ENCODE measurements around the gene KCNJ13.

Gene KCNJ13

GRCh38 chr2:232749331-232749730, 27.0 kb downstream of the KCNJ13 start:
- Histone ChIP-seq H3K4me1 (ENCODE audit: low read length) (peaks cover 8% of the 10 kb centered on the region; the same call in 1 of the 2 replicates), H3K79me2 (ENCODE audit: low read length) (no peaks in the 10 kb centered on the region), H3K27ac (ENCODE audit: low read length) (no peak overlapping the region), H3K36me3 (replicated peaks; ENCODE audit: low read depth, low read length) (peaks cover 7% of the 10 kb centered on the region), H3K27me3 (ENCODE audit: low read depth, low read length) (no peaks in the 10 kb centered on the region), H3K4me2 (ENCODE audit: low read length) (no peak overlapping the region), H2AFZ (ENCODE audit: low read depth, low read length) (no peak overlapping the region), H3K9me3 (ENCODE audit: insufficient read depth, low read length) (no peaks in the 10 kb centered on the region), H4K20me1 (ENCODE audit: insufficient read depth, low read length) (no peaks in the 10 kb centered on the region), H3K4me3 (ENCODE audit: low read length) (no peak overlapping the region), H3K9ac (ENCODE audit: low read length) (no peak overlapping the region)
- TF ChIP-seq CTCF (IDR thresholded peaks at IDR 0.05; ENCODE audit: low read depth, low read length) (no peak), EZH2phosphoT487 (IDR thresholded peaks at IDR 0.05; ENCODE audit: low read depth) (no peak)

DNA sequence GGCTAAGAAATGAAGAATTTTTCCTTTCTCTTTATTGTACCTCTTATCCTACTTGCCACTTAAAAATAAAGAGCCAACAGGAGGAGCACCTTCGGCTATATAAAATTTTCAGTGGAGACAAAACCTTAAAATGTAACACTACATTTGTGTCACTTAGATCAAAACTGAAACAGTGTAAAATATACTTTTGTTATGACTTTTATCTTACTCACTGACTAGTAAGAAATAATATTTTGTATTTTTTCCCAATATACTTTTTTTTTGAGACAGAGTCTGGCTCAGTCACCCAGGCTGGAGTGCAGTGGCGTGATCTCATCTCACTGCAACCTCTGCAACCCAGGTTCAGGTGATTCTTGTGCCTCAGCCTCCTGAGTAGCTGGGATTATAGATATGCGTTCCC, 28.3 kb downstream of the KCNJ13 start:
- Histone ChIP-seq H3K4me2 (ENCODE audit: low read length) (no peak overlapping the region), H3K9ac (ENCODE audit: low read length) (no peak overlapping the region), H3K9me3 (ENCODE audit: insufficient read depth, low read length) (no peaks in the 10 kb centered on the region), H3K79me2 (ENCODE audit: low read length) (no peaks in the 10 kb centered on the region), H3K4me1 (ENCODE audit: low read length) (peaks cover 8% of the 10 kb centered on the region; the same call in 1 of the 2 replicates), H3K4me3 (ENCODE audit: low read length) (no peak overlapping the region), H3K36me3 (replicated peaks; ENCODE audit: low read depth, low read length) (peaks cover 7% of the 10 kb centered on the region), H4K20me1 (ENCODE audit: insufficient read depth, low read length) (no peaks in the 10 kb centered on the region), H3K27me3 (ENCODE audit: low read depth, low read length) (no peaks in the 10 kb centered on the region), H3K27ac (ENCODE audit: low read length) (no peak overlapping the region), H2AFZ (ENCODE audit: low read depth, low read length) (no peak overlapping the region)
- TF ChIP-seq EZH2phosphoT487 (IDR thresholded peaks at IDR 0.05; ENCODE audit: low read depth), result no peak
- no peak for TF ChIP-seq CTCF (IDR thresholded peaks at IDR 0.05; ENCODE audit: low read depth, low read length)

GRCh38 chr2:232744963-232745362, 31.4 kb downstream of the KCNJ13 start:
- Histone ChIP-seq H3K79me2 (ENCODE audit: low read length) (no peaks in the 10 kb centered on the region), H3K27me3 (ENCODE audit: low read depth, low read length) (no peaks in the 10 kb centered on the region), H3K36me3 (replicated peaks; ENCODE audit: low read depth, low read length) (peaks cover 7% of the 10 kb centered on the region), H3K4me3 (ENCODE audit: low read length) (no peak overlapping the region), H3K9ac (ENCODE audit: low read length) (no peak overlapping the region), H4K20me1 (ENCODE audit: insufficient read depth, low read length) (no peaks in the 10 kb centered on the region), H3K27ac (ENCODE audit: low read length) (no peak overlapping the region), H3K9me3 (ENCODE audit: insufficient read depth, low read length) (no peaks in the 10 kb centered on the region), H3K4me2 (ENCODE audit: low read length) (no peak overlapping the region), H3K4me1 (ENCODE audit: low read length) (peaks cover 8% of the 10 kb centered on the region; the same call in 1 of the 2 replicates), H2AFZ (ENCODE audit: low read depth, low read length) (no peak overlapping the region)
- TF ChIP-seq CTCF (IDR thresholded peaks at IDR 0.05; ENCODE audit: low read depth, low read length) (no peak), EZH2phosphoT487 (IDR thresholded peaks at IDR 0.05; ENCODE audit: low read depth) (no peak)

- Histone ChIP-seq H3K27me3 (ENCODE audit: low read depth, low read length) (no peaks in the 10 kb centered on the region), H3K9me3 (ENCODE audit: insufficient read depth, low read length) (no peaks in the 10 kb centered on the region), H3K36me3 (replicated peaks; ENCODE audit: low read depth, low read length) (no peaks in the 10 kb centered on the region), H3K4me3 (ENCODE audit: low read length) (no peak overlapping the region), H3K27ac (ENCODE audit: low read length) (no peak overlapping the region), H3K4me1 (ENCODE audit: low read length) (no peaks in the 10 kb centered on the region), H3K4me2 (ENCODE audit: low read length) (no peak overlapping the region), H3K9ac (ENCODE audit: low read length) (no peak overlapping the region), H4K20me1 (ENCODE audit: insufficient read depth, low read length) (no peaks in the 10 kb centered on the region), H2AFZ (ENCODE audit: low read depth, low read length) (no peak overlapping the region), H3K79me2 (ENCODE audit: low read length) (no peaks in the 10 kb centered on the region)
- TF ChIP-seq CTCF (IDR thresholded peaks at IDR 0.05; ENCODE audit: low read depth, low read length), result no peak
Measured at GRCh38 chr2:232741972-232742371, 34.4 kb downstream of the KCNJ13 start.
